Activated CD4-positive, alpha-beta T cell treated with anti-CD3 and anti-CD28 coated beads for 1 hour (primary cell): ENCODE data around the gene CHODL.

Experiments used
- DNase-seq: peaks from one replicate; pipeline ENCODE4 v3.0.0-alpha.2; 2020

The CHODL gene

DNA sequence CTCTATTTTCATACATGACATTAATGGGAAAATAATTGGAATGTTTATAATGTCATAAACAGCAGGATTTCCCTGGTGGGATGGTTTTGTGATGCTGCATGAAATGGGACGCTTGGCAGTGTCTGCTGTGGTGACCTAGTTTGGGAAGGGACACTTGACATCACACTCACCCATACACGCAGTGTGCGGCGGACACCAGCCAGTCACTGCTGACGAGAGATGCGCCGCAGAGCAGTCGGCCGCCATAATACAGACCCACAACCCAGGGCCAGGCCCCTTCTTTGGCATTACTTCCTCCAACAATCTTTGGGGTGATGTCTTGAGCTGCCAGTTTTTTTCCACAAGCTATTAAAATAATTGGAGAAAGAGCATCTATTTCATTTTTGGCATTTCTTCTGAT lies 49.5 kb downstream of the CHODL start:
- no peak for DNase-seq

DNA sequence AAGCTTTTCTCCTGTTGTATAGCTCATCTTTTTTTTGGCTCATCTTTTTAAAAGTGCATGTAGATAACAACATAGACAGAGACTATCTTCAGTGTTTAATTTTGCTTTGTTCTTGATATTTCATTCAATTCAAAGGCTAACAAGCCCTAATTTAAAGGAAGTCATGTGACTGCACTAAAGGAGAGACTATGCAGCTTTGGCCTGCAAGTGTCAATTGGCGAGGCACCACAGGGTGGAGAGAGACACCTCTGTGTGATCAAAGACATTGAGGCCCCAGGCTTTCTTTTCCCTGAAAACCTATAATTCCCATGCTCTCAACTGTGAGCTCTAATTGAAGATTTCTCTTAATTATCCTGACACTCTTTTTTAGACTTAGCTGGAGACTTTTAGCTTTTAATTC lies 53.6 kb downstream of the CHODL start:
- DNase-seq = no peak
